ENCODE measurements around the gene LYRM4. TPM values are rescaled to one million over a fixed set of nuclear protein-coding genes. Genes with fewer than 3 reads are reported as not detected.

LYRM4 gene
- total RNA-seq, 1 donor from 2014 or later, result 27.8 TPM

DNA sequence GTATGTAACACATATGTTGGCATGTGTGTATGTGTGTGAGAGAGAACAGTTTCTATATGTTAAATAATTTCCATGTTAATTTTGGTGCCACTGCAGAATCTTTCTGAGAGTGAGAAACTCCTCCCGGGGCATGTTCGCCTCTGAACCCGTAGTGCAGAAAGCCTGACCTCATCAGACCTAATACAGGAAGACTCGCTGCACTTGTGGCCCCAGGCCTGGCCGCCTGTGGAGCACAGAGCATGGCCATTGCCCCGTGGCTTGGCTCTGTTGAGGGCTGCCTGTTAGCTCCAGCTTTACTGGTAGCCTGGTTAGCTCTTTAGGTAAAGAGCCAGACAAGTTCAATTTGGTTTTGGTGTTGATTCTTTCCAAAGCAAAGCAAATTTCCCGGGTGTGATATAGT, 26.0 kb upstream of the LYRM4 start:
- no peaks in the 10 kb centered on the region for H3K27me3 ChIP-seq (ENCODE audit: control insufficient read depth, insufficient read depth, low read length)
- TF ChIP-seq CTCF (IDR thresholded peaks at IDR 0.05; ENCODE audit: insufficient read depth, low read length, poor library complexity, severe bottlenecking), result no peak
- H3K36me3 ChIP-seq (ENCODE audit: control insufficient read depth, insufficient read depth, low read length), result no peaks in the 10 kb centered on the region
- no peak for DNase-seq (ENCODE audit: low read depth)
- H3K4me3 ChIP-seq (ENCODE audit: low read depth, low read length), result no peak overlapping the region

GRCh38 chr6:5285526-5285925, 24.8 kb upstream of the LYRM4 start:
- no peaks in the 10 kb centered on the region for H3K36me3 ChIP-seq (ENCODE audit: control insufficient read depth, insufficient read depth, low read length)
- H3K27me3 ChIP-seq (ENCODE audit: control insufficient read depth, insufficient read depth, low read length), result no peaks in the 10 kb centered on the region
- DNase-seq (ENCODE audit: low read depth), result no peak
- TF ChIP-seq CTCF (IDR thresholded peaks at IDR 0.05; ENCODE audit: insufficient read depth, low read length, poor library complexity, severe bottlenecking), result no peak
- H3K4me3 ChIP-seq (ENCODE audit: low read depth, low read length), result no peak overlapping the region

GRCh38 chr6:5285081-5285480, 24.3 kb upstream of the LYRM4 start:
- Histone ChIP-seq H3K36me3 (ENCODE audit: control insufficient read depth, insufficient read depth, low read length) (no peaks in the 10 kb centered on the region), H3K4me3 (ENCODE audit: low read depth, low read length) (no peak overlapping the region), H3K27me3 (ENCODE audit: control insufficient read depth, insufficient read depth, low read length) (no peaks in the 10 kb centered on the region)
- TF ChIP-seq CTCF (IDR thresholded peaks at IDR 0.05; ENCODE audit: insufficient read depth, low read length, poor library complexity, severe bottlenecking), result no peak
- no peak for DNase-seq (ENCODE audit: low read depth)

GRCh38 chr6:5282191-5282623, 21.5 kb upstream of the LYRM4 start:
- H3K4me3 ChIP-seq (ENCODE audit: low read depth, low read length), result no peak overlapping the region
- H3K27me3 ChIP-seq (ENCODE audit: control insufficient read depth, insufficient read depth, low read length), result no peaks in the 10 kb centered on the region
- no peaks in the 10 kb centered on the region for H3K36me3 ChIP-seq (ENCODE audit: control insufficient read depth, insufficient read depth, low read length)
- no peak for DNase-seq (ENCODE audit: low read depth)
- no peak for TF ChIP-seq CTCF (IDR thresholded peaks at IDR 0.05; ENCODE audit: insufficient read depth, low read length, poor library complexity, severe bottlenecking)

DNA sequence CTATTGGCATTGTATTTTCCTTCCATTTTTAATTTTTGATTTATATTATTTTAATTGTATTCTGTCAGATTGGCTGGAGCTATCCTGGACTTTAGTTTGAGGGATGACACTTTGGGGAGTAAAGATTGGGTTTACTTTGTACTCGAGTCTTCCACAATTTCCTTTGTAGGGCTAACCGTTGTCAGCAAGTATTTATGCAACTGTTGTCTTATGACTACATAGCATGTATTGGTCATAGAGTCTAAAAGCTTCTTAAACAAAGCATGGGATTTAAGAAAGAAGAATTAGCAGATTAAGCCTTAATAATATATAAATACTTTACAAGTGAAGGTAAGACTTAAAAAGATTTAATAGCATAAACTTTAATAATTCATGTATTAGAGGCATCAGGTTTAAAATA, 20.2 kb upstream of the LYRM4 start:
- no peak for TF ChIP-seq CTCF (IDR thresholded peaks at IDR 0.05; ENCODE audit: insufficient read depth, low read length, poor library complexity, severe bottlenecking)
- no peak for DNase-seq (ENCODE audit: low read depth)
- no peaks in the 10 kb centered on the region for H3K27me3 ChIP-seq (ENCODE audit: control insufficient read depth, insufficient read depth, low read length)
- H3K4me3 ChIP-seq (ENCODE audit: low read depth, low read length), result no peak overlapping the region
- H3K36me3 ChIP-seq (ENCODE audit: control insufficient read depth, insufficient read depth, low read length), result no peaks in the 10 kb centered on the region

GRCh38 chr6:5279891-5280338, 19.2 kb upstream of the LYRM4 start:
- no peak for TF ChIP-seq CTCF (IDR thresholded peaks at IDR 0.05; ENCODE audit: insufficient read depth, low read length, poor library complexity, severe bottlenecking)
- DNase-seq (ENCODE audit: low read depth), result no peak
- no peaks in the 10 kb centered on the region for H3K27me3 ChIP-seq (ENCODE audit: control insufficient read depth, insufficient read depth, low read length)
- H3K36me3 ChIP-seq (ENCODE audit: control insufficient read depth, insufficient read depth, low read length), result no peaks in the 10 kb centered on the region
- no peak overlapping the region for H3K4me3 ChIP-seq (ENCODE audit: low read depth, low read length)

All from kidney epithelial cell (primary cell).